GM20000 (cell line): ENCODE data around the gene MON1B.
"Not testable (repeated sequence)": the region's sequence is repeated elsewhere in the genome, so short reads cannot be mapped to it uniquely, and the experiment has no call there.

Experiments
- DNase-seq: peaks from one replicate; pipeline ENCODE4 v3.0.0; 2012; ENCODE audit warnings: low spot score
- TF ChIP-seq, protein P1 (sequence below): IDR thresholded peaks from 2 replicates; pipeline ENCODE4 v1.5.1; 2012; ENCODE audit warnings: mild to moderate bottlenecking, control low read depth; ENCODE audit errors: extremely low read depth, missing control alignments

The MON1B gene

DNA sequence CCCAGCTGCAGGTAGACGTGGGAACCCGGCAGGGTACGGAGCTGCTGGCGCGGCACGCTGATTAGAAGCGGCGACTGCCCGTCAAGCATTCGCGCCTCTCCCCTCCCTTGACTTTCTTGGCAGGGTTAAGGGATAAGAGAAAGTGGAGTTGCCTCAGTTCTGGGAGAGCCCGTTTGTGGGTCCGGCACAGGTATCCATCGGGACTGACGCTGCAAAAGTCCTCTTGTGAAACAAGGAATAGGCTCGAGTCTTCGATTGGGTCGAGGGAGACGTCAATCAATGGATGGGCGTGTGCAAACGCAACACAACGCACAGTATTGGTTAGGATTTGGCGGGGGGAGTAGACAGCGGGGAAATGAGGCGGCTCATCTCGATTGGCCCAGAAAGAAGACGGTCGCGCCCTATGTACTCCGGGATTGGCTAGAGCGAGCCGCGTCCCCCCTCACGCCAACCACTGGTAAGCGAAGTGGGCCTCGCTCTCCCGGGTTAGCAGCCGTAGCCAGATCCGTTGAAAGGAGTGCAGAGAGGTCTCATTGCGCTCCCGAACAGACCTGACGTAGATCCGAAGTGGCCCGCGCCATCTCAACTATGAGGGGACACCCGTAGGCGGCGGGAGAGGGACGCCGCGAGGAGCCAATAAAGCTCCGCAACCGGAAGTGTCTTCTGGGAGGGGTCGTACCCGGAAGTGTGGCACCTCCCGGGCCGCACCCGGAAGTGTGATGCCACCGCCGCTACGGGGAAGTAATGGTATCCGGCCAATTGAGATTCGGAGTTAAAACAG, at the start of gene MON1B:
Gene MON1B (plus strand): TSS at position 713 of the 781 bp plus-strand sequence. CDS start 296 bp downstream, outside the sequence.
- TF ChIP-seq, protein P1, sequence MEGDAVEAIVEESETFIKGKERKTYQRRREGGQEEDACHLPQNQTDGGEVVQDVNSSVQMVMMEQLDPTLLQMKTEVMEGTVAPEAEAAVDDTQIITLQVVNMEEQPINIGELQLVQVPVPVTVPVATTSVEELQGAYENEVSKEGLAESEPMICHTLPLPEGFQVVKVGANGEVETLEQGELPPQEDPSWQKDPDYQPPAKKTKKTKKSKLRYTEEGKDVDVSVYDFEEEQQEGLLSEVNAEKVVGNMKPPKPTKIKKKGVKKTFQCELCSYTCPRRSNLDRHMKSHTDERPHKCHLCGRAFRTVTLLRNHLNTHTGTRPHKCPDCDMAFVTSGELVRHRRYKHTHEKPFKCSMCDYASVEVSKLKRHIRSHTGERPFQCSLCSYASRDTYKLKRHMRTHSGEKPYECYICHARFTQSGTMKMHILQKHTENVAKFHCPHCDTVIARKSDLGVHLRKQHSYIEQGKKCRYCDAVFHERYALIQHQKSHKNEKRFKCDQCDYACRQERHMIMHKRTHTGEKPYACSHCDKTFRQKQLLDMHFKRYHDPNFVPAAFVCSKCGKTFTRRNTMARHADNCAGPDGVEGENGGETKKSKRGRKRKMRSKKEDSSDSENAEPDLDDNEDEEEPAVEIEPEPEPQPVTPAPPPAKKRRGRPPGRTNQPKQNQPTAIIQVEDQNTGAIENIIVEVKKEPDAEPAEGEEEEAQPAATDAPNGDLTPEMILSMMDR: no peak

DNA sequence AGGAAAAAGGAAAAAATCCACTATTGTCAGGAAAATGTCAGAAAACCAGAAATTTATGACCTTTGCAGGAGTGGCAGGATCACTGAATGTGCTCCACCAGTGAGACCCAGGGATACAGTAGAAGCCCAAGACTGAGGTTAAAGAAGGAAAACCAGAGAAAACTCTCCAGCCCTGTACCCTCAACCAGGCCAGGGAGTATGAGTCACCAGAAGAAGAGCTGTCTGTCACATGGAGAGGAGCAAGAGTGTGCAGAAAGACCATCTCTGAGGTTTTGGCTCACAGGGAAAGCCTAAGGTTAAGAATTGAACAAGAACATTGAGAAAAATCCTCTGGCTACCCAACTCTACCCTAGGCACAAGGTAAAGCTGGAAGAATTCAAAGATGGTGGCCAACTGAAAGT, 47.6 kb upstream of the MON1B start:
- TF ChIP-seq, protein P1: no peak
- no peak for DNase-seq

More for the DNA sequence above, at the start of gene MON1B:
- DNase-seq: peak; percentile 96

DNA sequence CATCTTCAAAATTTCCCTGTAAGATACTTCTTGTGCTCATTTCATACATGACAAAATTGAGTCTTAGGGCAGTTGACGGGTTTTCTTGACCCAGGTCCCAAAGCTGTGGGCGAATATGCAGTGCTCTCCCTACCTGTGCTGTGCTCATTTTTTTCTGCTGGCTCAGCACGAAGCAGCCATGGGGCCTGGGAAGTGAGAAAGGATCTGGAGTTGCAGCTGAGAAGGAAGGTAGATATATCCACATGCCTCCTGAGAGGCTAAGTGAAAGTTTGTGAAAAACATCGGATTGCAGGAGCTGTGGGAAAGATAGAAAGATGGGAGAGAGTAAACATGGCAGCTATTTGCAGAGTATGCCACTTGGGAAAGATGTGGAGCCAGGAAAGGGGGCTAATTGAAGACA, 42.9 kb upstream of the MON1B start:
- TF ChIP-seq, protein P1: no peak
- no peak for DNase-seq

DNA sequence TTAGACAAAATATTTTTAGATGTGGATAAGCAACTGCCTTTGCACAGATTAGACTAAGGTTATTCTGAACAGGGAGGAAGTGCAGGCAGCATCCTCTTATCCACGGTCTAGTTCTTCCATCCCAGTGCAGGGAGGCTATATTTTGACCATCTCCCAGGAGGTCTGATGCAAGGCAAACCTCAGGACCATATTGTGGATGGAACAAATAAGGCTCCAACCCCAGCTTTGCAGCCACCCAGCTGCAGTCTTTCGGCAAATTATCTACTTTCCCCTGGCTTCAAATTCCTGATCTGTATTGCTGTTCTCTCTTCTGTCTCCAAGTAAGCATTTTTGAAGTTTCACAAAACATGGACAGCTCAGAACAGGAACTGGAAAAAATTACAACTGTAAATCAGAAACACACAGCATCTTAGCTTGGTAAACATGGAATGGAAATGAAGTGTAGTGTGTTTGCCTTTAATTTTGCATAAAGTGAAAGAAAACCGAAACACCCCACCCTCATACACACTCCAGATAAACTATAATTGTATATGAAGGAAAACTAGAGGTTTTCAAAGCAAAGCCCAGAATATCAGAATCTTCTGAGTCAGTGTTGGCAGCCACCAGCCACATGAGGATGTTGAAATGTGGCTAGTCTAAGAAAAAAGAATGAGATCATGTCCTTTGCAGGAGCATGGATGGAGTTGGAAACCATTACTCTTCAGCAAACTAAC, 33.5 kb upstream of the MON1B start:
- TF ChIP-seq, protein P1: no peak

DNA sequence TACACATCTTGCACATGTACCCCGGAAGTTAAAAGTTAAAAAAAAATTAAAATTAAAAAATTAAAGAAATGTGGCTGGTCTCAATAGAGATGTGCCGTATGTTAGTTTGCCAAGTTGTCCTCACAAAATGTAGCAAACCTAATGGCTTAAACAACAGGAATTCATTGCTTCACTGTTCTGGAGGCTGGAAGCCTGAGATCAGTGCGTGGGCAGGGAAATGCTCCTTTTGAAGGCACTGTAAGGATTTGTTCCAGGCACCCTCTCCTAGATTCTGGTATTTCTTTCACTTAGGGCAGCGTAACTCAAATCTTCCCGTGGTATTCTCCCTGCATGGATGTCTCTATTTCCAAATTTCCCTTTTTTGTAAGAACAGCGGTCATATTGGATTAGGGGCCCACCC, 32.7 kb upstream of the MON1B start:
- TF ChIP-seq, protein P1: no peak
- no peak for DNase-seq

More for the DNA sequence above, 33.5 kb upstream of the MON1B start:
- DNase-seq: no peak

DNA sequence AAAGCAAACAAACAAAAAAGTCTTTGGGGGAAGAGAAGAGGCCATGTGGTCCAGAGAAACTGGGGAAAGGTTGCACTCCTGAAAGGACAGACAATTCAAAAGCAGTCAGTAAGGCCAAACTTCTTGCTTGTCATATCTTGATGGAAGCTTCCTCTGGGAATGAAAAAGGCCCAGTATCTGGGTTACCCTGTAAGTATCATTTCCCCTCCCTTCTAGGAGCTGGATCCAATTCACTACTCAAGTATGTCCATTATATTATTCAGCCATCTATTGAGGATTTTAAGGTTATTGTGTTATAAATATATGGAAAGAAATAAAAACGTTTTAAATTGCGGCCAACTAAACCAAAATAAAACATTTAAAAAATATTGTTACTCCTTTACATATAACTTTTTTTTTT, 26.0 kb upstream of the MON1B start:
- TF ChIP-seq, protein P1: no peak
- no peak for DNase-seq

DNA sequence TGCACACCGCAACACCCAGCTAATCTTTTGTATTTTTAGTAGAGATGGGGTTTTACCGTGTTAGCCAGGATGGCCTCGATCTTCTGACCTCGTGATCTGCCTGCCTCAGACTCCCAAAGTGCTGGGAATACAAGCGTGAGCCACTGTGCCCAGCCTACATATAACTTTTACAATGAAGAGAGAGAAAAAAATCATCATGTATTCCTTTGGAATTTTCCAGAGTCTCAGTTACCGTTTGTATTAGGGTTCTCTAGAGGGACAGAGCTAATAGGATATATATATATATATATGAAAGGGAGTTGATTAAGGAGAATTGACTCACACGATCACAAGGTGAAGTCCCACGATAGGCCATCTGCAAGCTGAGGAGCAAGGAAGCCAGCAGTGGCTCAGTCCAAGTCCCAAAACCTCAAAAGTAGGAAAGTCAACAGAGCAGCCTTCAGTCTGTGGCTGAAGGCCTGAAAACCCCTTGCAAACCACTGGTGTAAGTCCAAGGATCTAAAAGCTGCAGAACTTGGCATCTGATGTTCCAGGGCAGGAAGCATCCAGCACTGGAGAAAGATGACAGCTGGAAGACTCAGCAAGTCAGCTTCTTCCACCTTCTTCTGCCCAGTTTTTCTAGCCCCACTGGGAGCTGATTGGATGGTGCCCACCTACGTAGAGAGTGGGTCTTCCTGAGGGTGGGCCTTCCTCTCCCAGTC, 25.3 kb upstream of the MON1B start:
- DNase-seq: not testable (repeated sequence)
